ENCODE data around the gene SPTBN4. TPM values are rescaled to one million over a fixed set of nuclear protein-coding genes. Genes with fewer than 3 reads are reported as not detected.
"Not testable (repeated sequence)": the region's sequence is repeated elsewhere in the genome, so short reads cannot be mapped to it uniquely, and the experiment has no call there.

Gene SPTBN4
- total RNA-seq, 1 experiment from 2014 or later, result 1.9 TPM

GRCh38 chr19:40621966-40622772 is 155.4 kb downstream of the SPTBN4 start:
- no peak overlapping the region for H3K9ac ChIP-seq (ENCODE audit: low read length)
- H3K4me3 ChIP-seq (ENCODE audit: low read length), result no peak overlapping the region
- TF ChIP-seq CTCF (conservative IDR thresholded peaks at IDR 0.05; ENCODE audit: low read depth, low read length) (no peak), EZH2 (IDR thresholded peaks at IDR 0.05; ENCODE audit: low read length, unreplicated experiment) (no peak), EZH2phosphoT487 (IDR thresholded peaks at IDR 0.05; ENCODE audit: borderline replicate concordance, low read length) (no peak)
- H3K9me3 ChIP-seq (ENCODE audit: low read length), result no peaks in the 10 kb centered on the region
- ATAC-seq (no peak), DNase-seq (no peak)
- ChIA-PET POLR2A (ENCODE audit: unreplicated experiment) (no interaction called here), CTCF (no interaction called here)
- H3K27ac ChIP-seq (ENCODE audit: low read length), result no peak overlapping the region
- intact Hi-C loops (cut with micrococcal nuclease), result no loop called here
- H3K27me3 ChIP-seq (ENCODE audit: low read length), result no peaks in the 10 kb centered on the region
- no peaks in the 10 kb centered on the region for H4K20me1 ChIP-seq (ENCODE audit: low read length)
- BruUV-seq (replicated peaks), result no TSS peak
- no peaks in the 10 kb centered on the region for H3K4me1 ChIP-seq (ENCODE audit: insufficient read depth, low read length)
- no peaks in the 10 kb centered on the region for H3F3A ChIP-seq (ENCODE audit: low read length, unreplicated experiment)
- H3K9me2 ChIP-seq (replicated peaks; ENCODE audit: low read length), result no peaks in the 10 kb centered on the region
- H3K36me3 ChIP-seq (ENCODE audit: low read depth, low read length), result no peaks in the 10 kb centered on the region
- no peak overlapping the region for H2AFZ ChIP-seq (ENCODE audit: low read length)
- no peak overlapping the region for H3K4me2 ChIP-seq (ENCODE audit: low read length)
- H3K79me2 ChIP-seq (ENCODE audit: low read length), result no peaks in the 10 kb centered on the region

GRCh38 chr19:40622773-40623075 is 155.9 kb downstream of the SPTBN4 start:
- Histone ChIP-seq H3F3A (ENCODE audit: low read length, unreplicated experiment) (no peaks in the 10 kb centered on the region), H4K20me1 (ENCODE audit: low read length) (no peaks in the 10 kb centered on the region), H3K27ac (ENCODE audit: low read length) (no peak overlapping the region), H3K4me2 (ENCODE audit: low read length) (no peak overlapping the region), H3K36me3 (ENCODE audit: low read depth, low read length) (no peaks in the 10 kb centered on the region), H2AFZ (ENCODE audit: low read length) (no peak overlapping the region), H3K79me2 (ENCODE audit: low read length) (no peaks in the 10 kb centered on the region), H3K4me1 (ENCODE audit: insufficient read depth, low read length) (no peaks in the 10 kb centered on the region), H3K9me3 (ENCODE audit: low read length) (no peaks in the 10 kb centered on the region), H3K4me3 (ENCODE audit: low read length) (no peak overlapping the region), H3K9ac (ENCODE audit: low read length) (no peak overlapping the region), H3K9me2 (replicated peaks; ENCODE audit: low read length) (no peaks in the 10 kb centered on the region), H3K27me3 (ENCODE audit: low read length) (no peaks in the 10 kb centered on the region)
- ChIA-PET CTCF (no interaction called here), POLR2A (ENCODE audit: unreplicated experiment) (no interaction called here)
- BruUV-seq (replicated peaks), result no TSS peak
- no peak for ATAC-seq
- TF ChIP-seq EZH2phosphoT487 (IDR thresholded peaks at IDR 0.05; ENCODE audit: borderline replicate concordance, low read length), result no peak
- TF ChIP-seq CTCF (conservative IDR thresholded peaks at IDR 0.05; ENCODE audit: low read depth, low read length), result no peak
- no peak for TF ChIP-seq EZH2 (IDR thresholded peaks at IDR 0.05; ENCODE audit: low read length, unreplicated experiment)
- no peak for DNase-seq
- intact Hi-C loops (cut with micrococcal nuclease), result no loop called here

- Histone ChIP-seq H3K4me2 (ENCODE audit: low read length) (peak overlapping the region; percentile 67), H3K27ac (ENCODE audit: low read length) (no peak overlapping the region), H3K4me3 (ENCODE audit: low read length) (no peak overlapping the region), H3K9ac (ENCODE audit: low read length) (no peak overlapping the region), H3K79me2 (ENCODE audit: low read length) (no peaks in the 10 kb centered on the region), H3K4me1 (ENCODE audit: insufficient read depth, low read length) (no peaks in the 10 kb centered on the region), H3K27me3 (ENCODE audit: low read length) (no peaks in the 10 kb centered on the region), H3F3A (ENCODE audit: low read length, unreplicated experiment) (no peaks in the 10 kb centered on the region), H2AFZ (ENCODE audit: low read length) (peak overlapping the region; percentile 50; the same call in 1 of the 2 replicates), H4K20me1 (ENCODE audit: low read length) (no peaks in the 10 kb centered on the region), H3K9me2 (replicated peaks; ENCODE audit: low read length) (no peaks in the 10 kb centered on the region), H3K9me3 (ENCODE audit: low read length) (no peaks in the 10 kb centered on the region), H3K36me3 (ENCODE audit: low read depth, low read length) (no peaks in the 10 kb centered on the region)
- ChIA-PET CTCF (no interaction called here), POLR2A (ENCODE audit: unreplicated experiment) (no interaction called here)
- DNase-seq, result peak; percentile 85
- intact Hi-C loops (cut with micrococcal nuclease), result no loop called here
- BruUV-seq (replicated peaks), result no TSS peak
- TF ChIP-seq CTCF (conservative IDR thresholded peaks at IDR 0.05; ENCODE audit: low read depth, low read length) (no peak), EZH2phosphoT487 (IDR thresholded peaks at IDR 0.05; ENCODE audit: borderline replicate concordance, low read length) (no peak), EZH2 (IDR thresholded peaks at IDR 0.05; ENCODE audit: low read length, unreplicated experiment) (no peak)
- peak; percentile 96 for ATAC-seq
These were observed 156.8 kb downstream of the SPTBN4 start for GRCh38 chr19:40623403-40624251.

GRCh38 chr19:40624369-40625153 is 157.8 kb downstream of the SPTBN4 start:
- CTCF ChIA-PET; H2AFZ ChIP-seq (ENCODE audit: low read length); BruUV-seq (replicated peaks); H3K36me3 ChIP-seq (ENCODE audit: low read depth, low read length); H3F3A ChIP-seq (ENCODE audit: low read length, unreplicated experiment); POLR2A ChIA-PET (ENCODE audit: unreplicated experiment); H3K79me2 ChIP-seq (ENCODE audit: low read length); H4K20me1 ChIP-seq (ENCODE audit: low read length); H3K27ac ChIP-seq (ENCODE audit: low read length); H3K9me3 ChIP-seq (ENCODE audit: low read length); H3K4me1 ChIP-seq (ENCODE audit: insufficient read depth, low read length); H3K27me3 ChIP-seq (ENCODE audit: low read length); intact Hi-C loops (cut with micrococcal nuclease); H3K4me3 ChIP-seq (ENCODE audit: low read length); ATAC-seq; H3K9ac ChIP-seq (ENCODE audit: low read length); DNase-seq; H3K9me2 ChIP-seq (replicated peaks; ENCODE audit: low read length): not testable (repeated sequence)
- 0 out of 2 replicates have a peak overlapping the region, but pooled peaks have one; percentile 67 for H3K4me2 ChIP-seq (ENCODE audit: low read length)
